ENCODE measurements around the gene MORN1. TPM values are rescaled to one million over a fixed set of nuclear protein-coding genes. Genes with fewer than 3 reads are reported as not detected.

The MORN1 gene
- total RNA-seq, result 2.4 and 3.2 TPM in 2 replicates

DNA sequence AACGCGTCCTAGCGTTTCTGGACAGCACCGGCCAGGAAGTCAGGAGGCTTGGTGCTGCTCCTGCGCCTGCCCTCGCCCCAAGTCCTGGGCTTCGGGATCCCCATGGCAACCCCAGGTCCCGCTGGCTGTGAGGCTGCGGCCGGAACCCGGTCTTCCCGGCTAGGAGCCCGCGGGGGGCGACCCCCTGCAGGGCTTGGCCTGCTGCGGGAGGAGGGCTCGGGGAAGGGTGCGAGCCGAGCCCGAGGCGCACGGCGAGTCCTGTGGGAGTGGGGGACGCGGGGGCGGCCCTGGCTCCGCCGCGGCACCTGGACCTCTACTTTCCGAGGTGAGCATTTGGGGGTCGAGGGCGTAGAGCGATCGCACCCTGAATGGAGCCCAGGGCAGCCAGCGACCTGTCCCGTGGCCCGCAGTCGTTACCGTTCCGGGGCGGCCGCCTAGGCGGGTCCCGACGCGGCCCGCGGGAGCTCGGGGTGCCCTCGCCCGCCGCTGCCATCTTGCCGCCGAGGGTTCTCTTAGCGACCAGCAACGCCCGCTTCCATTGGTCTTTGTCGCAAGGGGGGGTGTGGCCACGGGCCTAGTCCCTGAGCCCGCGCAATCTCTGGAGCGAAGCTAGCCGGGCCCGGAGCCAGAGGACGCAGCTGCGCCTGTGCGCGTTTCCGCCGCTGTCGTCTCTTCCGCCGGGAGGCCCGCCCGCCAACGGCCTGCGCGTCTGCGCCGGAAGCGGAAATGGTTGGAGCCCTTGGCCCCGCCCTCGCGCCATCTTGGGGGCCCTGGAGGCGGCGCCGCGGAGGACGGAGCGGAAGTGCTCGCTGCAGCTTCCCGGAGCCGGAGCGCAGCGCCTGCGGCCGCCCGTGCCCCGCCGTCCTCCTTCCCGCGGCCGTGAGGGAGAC is at the start of gene MORN1, which contains the start of gene RER1:
MORN1 (minus strand) TSS at position 514 of the 890 bp plus-strand sequence; CDS start at position 493, 21 bp downstream.
RER1 (plus strand) TSS at position 801 of the 890 bp plus-strand sequence. CDS start 3,950 bp downstream, outside the sequence.

GRCh38 chr1:2412395-2412772 is 21.0 kb upstream of the MORN1 start, which contains the start of gene PEX10:
PEX10 (minus strand) TSS chr1:2412564; CDS start chr1:2412502, 62 bp downstream.

Other genes with a start within 250 kb of the MORN1 start
- gene FAAP20, start 196.8 kb downstream of the MORN1 start, total RNA-seq, result 27.3 and 39.7 TPM in 2 replicates
- gene SKI, start 163.2 kb downstream of the MORN1 start, total RNA-seq, result 22.6 and 33.0 TPM in 2 replicates
- gene RER1, start 287 bp upstream of the MORN1 start, total RNA-seq, result 97.8 and 117 TPM in 2 replicates
- 22.0 and 34.2 TPM in 2 replicates for gene PEX10, start 21.0 kb upstream of the MORN1 start, total RNA-seq
- gene PLCH2, start 84.7 kb upstream of the MORN1 start, total RNA-seq, result under 0.01 TPM in 1 of 2 replicates, not detected in the other
- gene PANK4, start 135.0 kb upstream of the MORN1 start, total RNA-seq, result 13.5 and 21.4 TPM in 2 replicates
- gene HES5, start 138.7 kb upstream of the MORN1 start, total RNA-seq, result not detected in 2 replicates
- gene TNFRSF14, start 164.8 kb upstream of the MORN1 start, total RNA-seq, result 17.9 and 18.6 TPM in 2 replicates
- gene PRXL2B, start 195.2 kb upstream of the MORN1 start, total RNA-seq, result 16.8 and 19.5 TPM in 2 replicates
- gene MMEL1, start 241.5 kb upstream of the MORN1 start, total RNA-seq, result not detected in 2 replicates